Measurements from ENCODE around the gene DMRT1.
A peak's percentile ranks its signal among the peaks of the same experiment; 100 is the strongest.

The DMRT1 gene

DNA sequence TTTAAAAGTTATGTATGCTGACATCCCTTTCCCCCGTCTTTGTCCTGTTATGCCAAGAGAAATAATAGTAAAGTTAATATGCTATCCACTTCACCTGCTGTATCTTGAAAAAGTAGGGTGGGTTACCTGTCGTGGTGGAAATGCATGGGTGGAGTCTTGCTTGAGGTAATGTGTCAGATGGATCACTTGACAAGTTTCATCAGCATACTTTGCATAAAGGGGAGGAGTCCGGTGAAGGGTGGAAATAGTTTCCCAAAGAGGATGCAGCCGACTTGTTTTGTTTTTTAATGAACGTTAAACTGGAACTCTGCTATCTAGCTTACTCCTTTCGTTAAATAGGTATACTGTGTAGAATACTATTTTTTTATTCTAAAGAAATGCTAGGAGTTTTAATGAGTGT, 125.9 kb downstream of the DMRT1 start:
- no peak for TF ChIP-seq CTCF (conservative IDR thresholded peaks at IDR 0.05)
- no peak overlapping the region for H3K27ac ChIP-seq

- H3K27ac ChIP-seq = no peak overlapping the region
- no peak for TF ChIP-seq CTCF (conservative IDR thresholded peaks at IDR 0.05)
Measured at GRCh38 chr9:967903-968641, 126.6 kb downstream of the DMRT1 start.

DNA sequence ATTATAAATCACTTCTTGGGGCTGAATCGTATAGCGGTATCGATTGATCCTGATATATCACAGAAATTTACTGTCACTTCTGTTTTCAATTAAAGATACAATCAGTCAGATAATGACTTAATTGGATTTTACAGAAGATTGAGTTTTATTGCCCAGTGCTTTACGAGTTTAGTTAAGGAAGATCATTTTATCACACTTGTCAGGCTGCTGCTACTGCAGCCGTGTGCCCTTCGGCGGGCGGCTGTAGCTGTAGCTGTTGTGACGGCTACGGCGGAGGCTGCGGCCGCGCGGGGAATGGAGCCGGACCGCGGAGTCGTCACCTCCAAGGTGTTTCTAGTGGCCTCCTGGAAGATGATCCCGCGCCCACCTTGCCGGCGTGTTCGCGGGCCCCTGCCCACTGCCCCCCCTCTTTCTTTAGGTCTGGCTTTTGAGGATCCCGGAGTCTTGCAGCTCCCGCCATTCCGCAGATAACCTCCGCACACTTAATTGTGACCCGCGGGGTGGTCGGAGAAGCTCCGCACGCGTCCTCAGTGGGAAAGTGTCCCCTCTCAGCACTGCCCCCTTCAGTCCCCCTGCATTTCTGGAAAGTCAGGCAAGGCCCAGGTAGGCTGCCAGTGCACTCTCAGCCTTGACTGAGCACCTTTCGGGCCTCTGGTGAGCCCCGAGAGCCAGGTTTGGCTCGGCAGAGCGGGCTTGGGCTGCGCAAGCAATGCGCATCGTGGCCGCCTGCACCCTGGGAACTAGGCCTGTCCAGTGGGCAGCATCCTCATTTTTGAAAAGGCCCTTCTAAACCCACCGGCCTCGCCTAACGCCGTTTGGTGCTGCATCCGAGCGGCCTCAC, 128.0 kb downstream of the DMRT1 start:
- TF ChIP-seq CTCF (conservative IDR thresholded peaks at IDR 0.05) = peak; percentile 17; the same call in 1 of the 2 replicates
- no peak overlapping the region for H3K27ac ChIP-seq

DNA sequence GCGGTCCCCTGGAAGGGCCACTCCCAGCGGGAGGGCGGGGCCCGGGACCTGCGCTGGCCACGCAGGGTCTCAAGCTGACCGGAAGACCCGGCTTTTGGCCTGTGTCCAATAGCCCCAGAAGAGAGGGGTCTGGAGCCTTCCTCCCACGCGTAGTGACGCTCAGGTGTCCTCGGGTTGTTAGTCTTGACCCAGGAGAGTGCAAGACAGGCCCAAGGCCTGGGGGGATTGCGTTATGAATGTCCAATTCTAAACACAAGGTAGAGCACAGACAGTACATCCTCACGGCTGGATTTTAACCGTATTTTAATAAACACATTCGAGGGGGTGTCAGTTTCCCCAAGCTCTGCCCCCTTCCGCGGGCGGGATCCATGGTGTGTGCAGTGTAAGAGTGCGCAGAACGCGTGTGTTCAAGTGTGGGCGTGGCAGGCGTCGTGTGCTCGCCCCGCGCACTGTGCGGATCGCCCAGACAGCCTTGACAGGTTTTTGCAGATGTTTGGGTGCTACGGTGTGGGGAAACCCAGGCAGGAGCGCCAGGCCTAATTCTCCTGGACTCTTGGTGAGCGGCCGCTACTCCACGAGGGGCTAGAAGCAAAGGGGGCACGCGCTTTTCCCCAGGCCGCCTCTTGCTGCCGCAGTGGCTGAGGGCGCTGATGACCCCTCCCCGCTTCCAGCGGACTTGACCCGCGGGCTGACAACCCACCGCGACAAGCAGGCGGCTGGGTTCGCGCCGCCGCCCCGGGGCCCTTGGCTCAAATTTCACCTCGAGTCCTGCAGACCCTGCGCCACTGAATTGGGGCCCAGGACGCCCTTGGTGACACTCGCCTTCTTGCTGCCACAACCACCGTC, 128.9 kb downstream of the DMRT1 start:
- no peak overlapping the region for H3K27ac ChIP-seq
- TF ChIP-seq CTCF (conservative IDR thresholded peaks at IDR 0.05) = no peak

GRCh38 chr9:971901-972500, 130.5 kb downstream of the DMRT1 start:
- no peak for TF ChIP-seq CTCF (conservative IDR thresholded peaks at IDR 0.05)
- no peak overlapping the region for H3K27ac ChIP-seq

DNA sequence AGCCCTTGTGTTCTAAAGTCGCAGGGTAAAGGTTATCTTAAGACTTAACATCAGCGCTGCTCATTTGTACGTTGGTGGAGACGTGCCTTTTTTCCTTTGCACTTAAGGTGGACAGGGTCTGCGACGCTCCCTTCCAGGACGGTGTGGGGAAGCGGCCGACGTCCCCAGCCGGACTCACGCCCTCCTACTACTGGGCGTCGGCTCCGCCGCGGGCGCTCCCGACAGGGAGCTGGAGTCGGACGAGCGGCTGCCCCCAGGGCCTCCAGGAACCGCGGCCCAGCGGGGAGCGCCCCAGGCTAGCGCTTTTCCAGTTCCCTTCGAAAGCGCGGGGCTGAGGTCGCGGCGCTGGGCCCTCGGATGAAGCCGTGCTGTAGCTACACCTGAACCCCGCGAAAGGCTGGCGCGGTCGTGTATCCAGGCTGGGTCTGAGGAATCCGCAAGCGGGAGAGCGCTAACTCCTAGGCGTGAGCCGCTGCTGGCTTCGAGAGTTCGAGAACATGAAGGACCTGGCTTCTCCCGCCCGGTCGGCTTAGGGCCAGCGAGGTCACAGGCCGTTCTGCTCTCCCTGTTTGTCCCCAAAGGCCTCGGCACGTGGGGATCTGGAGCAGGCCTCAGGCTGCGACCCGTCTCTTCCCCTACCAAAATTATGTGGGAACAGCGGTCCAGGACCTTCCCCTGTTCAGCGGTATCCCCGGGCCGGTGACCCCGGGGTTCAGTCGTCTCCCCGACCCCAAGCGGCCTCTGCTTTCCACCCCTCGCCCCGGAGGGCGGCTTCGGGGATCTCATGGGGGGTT, 131.2 kb downstream of the DMRT1 start:
- no peak for TF ChIP-seq CTCF (conservative IDR thresholded peaks at IDR 0.05)
- no peak overlapping the region for H3K27ac ChIP-seq
